Ovary (tissue), 3 donors: Measurements from ENCODE around the gene C2orf74.

ENCODE experiments used
- CTCF ChIP-seq, 3 donors: fragments of 450-650 bp in 2 of 3; fragments of 200-600 bp in 1 of 3; IDR thresholded peaks; one replicate each; pipeline versions ENCODE4 v1.5.1 to v1.8.0; 2016 to 2022; ENCODE audit warnings: antibody characterized with exemption in 3 of 3, mild to moderate bottlenecking in 1 of 3
- EP300 ChIP-seq: sonication (generic); formaldehyde crosslinking; IDR thresholded peaks from one replicate; pipeline ENCODE4 v1.6.1; 2017; ENCODE audit warnings: antibody characterized with exemption
- POLR2A ChIP-seq: fragments of 450-650 bp; IDR thresholded peaks from one replicate; pipeline ENCODE4 v1.6.1; 2017; ENCODE audit warnings: antibody characterized with exemption, mild to moderate bottlenecking, moderate library complexity
- donor health status: DM: no; HTN: no; CAD: no.

- TF ChIP-seq CTCF (IDR thresholded peaks at IDR 0.05) (no peak), POLR2A (no peak), EP300 (no peak)
Measured at GRCh38 chr2:61134141-61134540, 27.8 kb upstream of the C2orf74 start.
